PC-3 (cell line): ENCODE data around the gene JPT1. TPM values are rescaled to one million over a fixed set of nuclear protein-coding genes. Genes with fewer than 3 reads are reported as not detected.

Experiments
- ATAC-seq: fragments of 200-7000 bp; cut with Tn5 transposase; 2 replicates; pipeline ENCODE4 v1.9.1; 2020; ENCODE audit warnings: mild to moderate bottlenecking, moderate library complexity
- BruUV-seq: library from RNA; stranded (reverse); fragments of 400-500 nt; replicated peaks from 2 replicates; lab custom pipeline; 2021; lab: Mats Ljungman, UMichigan
- CTCF ChIA-PET: fragments of 300-600 bp; sonication (Branson Sonifier 250); formaldehyde crosslinking; loops from one replicate; lab custom pipeline; 2022; ENCODE audit warnings: antibody characterized with exemption; lab: Charles Lee
- POLR2A ChIA-PET: fragments of 300-600 bp; sonication (Branson Sonifier 250); formaldehyde crosslinking; loops from one replicate; lab custom pipeline; 2022; ENCODE audit warnings: antibody characterized with exemption; ENCODE audit not compliant: unreplicated experiment; lab: Charles Lee
- DNase-seq: peaks from one replicate; pipeline ENCODE4 v3.0.0-alpha.2; 2015
- H2AFZ ChIP-seq: fragments of 300-600 bp; sonication (generic); 2 replicates; pipeline ENCODE4 v1.6.0; 2016; ENCODE audit warnings: antibody characterized with exemption, low read length
- H3F3A ChIP-seq: fragments of 300-600 bp; sonication (generic); one replicate; pipeline ENCODE4 v1.6.0; 2017; ENCODE audit warnings: antibody characterized with exemption, low read length, control low read depth, mild to moderate bottlenecking; ENCODE audit not compliant: unreplicated experiment
- H3K27ac ChIP-seq: fragments of 300-600 bp; sonication (generic); 2 replicates; pipeline ENCODE4 v1.5.1; 2016; ENCODE audit warnings: mild to moderate bottlenecking, low read length
- H3K27me3 ChIP-seq: fragments of 300-600 bp; sonication (generic); 2 replicates; pipeline ENCODE4 v1.6.1; 2016; ENCODE audit warnings: low read length, mixed read lengths
- H3K36me3 ChIP-seq: fragments of 300-600 bp; sonication (generic); 2 replicates; pipeline ENCODE4 v1.6.1; 2016; ENCODE audit warnings: low read depth, mixed run types, low read length, mixed read lengths
- H3K4me1 ChIP-seq: fragments of 300-600 bp; sonication (generic); 2 replicates; pipeline ENCODE4 v1.5.1; 2016; ENCODE audit warnings: low read length; ENCODE audit not compliant: insufficient read depth
- H3K4me2 ChIP-seq: fragments of 300-600 bp; sonication (generic); 2 replicates; pipeline ENCODE4 v1.6.0; 2016; ENCODE audit warnings: low read length
- H3K4me3 ChIP-seq: fragments of 300-600 bp; sonication (generic); 2 replicates; pipeline ENCODE4 v1.5.1; 2016; ENCODE audit warnings: mild to moderate bottlenecking, low read length, mixed read lengths
- H3K79me2 ChIP-seq: fragments of 300-600 bp; sonication (generic); 2 replicates; pipeline ENCODE4 v1.6.1; 2017; ENCODE audit warnings: low read length, mixed read lengths
- H3K9ac ChIP-seq: fragments of 300-600 bp; sonication (generic); 2 replicates; pipeline ENCODE4 v1.6.0; 2016; ENCODE audit warnings: mild to moderate bottlenecking, low read length
- H3K9me2 ChIP-seq: fragments of 300-600 bp; sonication (generic); replicated peaks from 2 replicates; pipeline ENCODE4 v1.6.1; 2016; ENCODE audit warnings: mixed run types, low read length, mixed read lengths
- H3K9me3 ChIP-seq: fragments of 300-600 bp; sonication (generic); 2 replicates; pipeline ENCODE4 v1.6.1; 2016; ENCODE audit warnings: low read length, mixed read lengths
- H4K20me1 ChIP-seq: fragments of 300-600 bp; sonication (generic); 2 replicates; pipeline ENCODE4 v1.6.1; 2016; ENCODE audit warnings: low read length, mixed read lengths
- CTCF ChIP-seq: fragments of 300-600 bp; sonication (generic); conservative IDR thresholded peaks from 2 replicates; pipeline ENCODE4 v1.5.1; 2017; ENCODE audit warnings: antibody characterized with exemption, low read depth, mild to moderate bottlenecking, low read length
- EZH2 ChIP-seq: fragments of 300-600 bp; sonication (generic); IDR thresholded peaks from one replicate; pipeline ENCODE4 v1.6.1; 2017; ENCODE audit warnings: antibody characterized with exemption, mild to moderate bottlenecking, low read length; ENCODE audit not compliant: unreplicated experiment
- EZH2phosphoT487 ChIP-seq: fragments of 300-600 bp; sonication (generic); IDR thresholded peaks from 2 replicates; pipeline ENCODE4 v1.6.1; 2018; ENCODE audit warnings: mild to moderate bottlenecking, antibody characterized with exemption, low read length, borderline replicate concordance
- intact Hi-C: fragments of 100-400 bp; cut with micrococcal nuclease; formaldehyde crosslinking; loops from 2 replicates; pipeline ENCODE4 v1.9.0; 2023
- total RNA-seq: library from RNA; depleted of rRNA; stranded (reverse); fragments of >200 nt; gene quantifications from 2 replicates; pipeline ENCODE4 v1.2.3, GENCODE V29; 2014

JPT1 gene
- total RNA-seq, 1 experiment from 2014 or later: 674 TPM

GRCh38 chr17:75087558-75088453 is 66.5 kb downstream of the JPT1 start, which contains the start of gene SLC16A5:
Gene SLC16A5 (plus strand): TSS chr17:75087954. CDS start chr17:75093637, 5,683 bp downstream.
- Histone ChIP-seq H3K36me3 (no peaks in the 10 kb centered on the region), H3K27me3 (no peaks in the 10 kb centered on the region), H3K9ac (no peak within 1 kb of the TSS), H3K9me2 (no peaks in the 10 kb centered on the region), H3K4me3 (no peak within 1 kb of the TSS), H3F3A (no peaks in the 10 kb centered on the region), H3K79me2 (no peaks in the 10 kb centered on the region), H3K4me2 (no peak within 1 kb of the TSS; the same call in 1 of the 2 replicates), H3K4me1 (peaks cover 20% of the 10 kb centered on the region), H3K27ac (no peak within 1 kb of the TSS), H2AFZ (no peak within 1 kb of the TSS; the same call in 1 of the 2 replicates), H3K9me3 (no peaks in the 10 kb centered on the region), H4K20me1 (no peaks in the 10 kb centered on the region)
- BruUV-seq: no TSS peak
- ATAC-seq (no peak), DNase-seq (no peak)
- intact Hi-C loops: no loop called here
- ChIA-PET CTCF (no interaction called here), POLR2A (interaction anchor here (0.5 kb wide), 1 partner anchor 215 kb away, joined by 46 read pairs; no protein-coding TSS in a partner anchor)
- TF ChIP-seq EZH2phosphoT487 (no peak), EZH2 (no peak)

GRCh38 chr17:75087182-75087557 is 67.1 kb downstream of the JPT1 start:
- no peaks in the 10 kb centered on the region for H3K27me3 ChIP-seq

More at GRCh38 chr17:75087182-75087557, 67.1 kb downstream of the JPT1 start:
- Histone ChIP-seq H3K9me2 (no peaks in the 10 kb centered on the region), H3K4me1 (peaks cover 17% of the 10 kb centered on the region), H3K4me2 (no peak overlapping the region), H3K9ac (no peak overlapping the region), H3K27ac (no peak overlapping the region), H3F3A (no peaks in the 10 kb centered on the region), H4K20me1 (no peaks in the 10 kb centered on the region), H3K79me2 (no peaks in the 10 kb centered on the region), H2AFZ (no peak overlapping the region), H3K4me3 (no peak overlapping the region), H3K9me3 (no peaks in the 10 kb centered on the region), H3K36me3 (no peaks in the 10 kb centered on the region)
- TF ChIP-seq EZH2: no peak
- TF ChIP-seq EZH2phosphoT487: no peak
- TF ChIP-seq CTCF: no peak
- DNase-seq (no peak), ATAC-seq (no peak)
- CTCF ChIA-PET: no interaction called here
- BruUV-seq: no TSS peak
- POLR2A ChIA-PET: no interaction called here
- intact Hi-C loops: no loop called here
